Fibroblast of skin of back (primary cell): ENCODE measurements around the gene UBE2Q2.
A peak's percentile ranks its signal among the peaks of the same experiment; 100 is the strongest.
"Not testable (repeated sequence)": the region's sequence is repeated elsewhere in the genome, so short reads cannot be mapped to it uniquely, and the experiment has no call there.

ENCODE experiments used
- DNase-seq: peaks from one replicate; pipeline ENCODE4 v3.0.0-alpha.2; 2013

The UBE2Q2 gene

DNA sequence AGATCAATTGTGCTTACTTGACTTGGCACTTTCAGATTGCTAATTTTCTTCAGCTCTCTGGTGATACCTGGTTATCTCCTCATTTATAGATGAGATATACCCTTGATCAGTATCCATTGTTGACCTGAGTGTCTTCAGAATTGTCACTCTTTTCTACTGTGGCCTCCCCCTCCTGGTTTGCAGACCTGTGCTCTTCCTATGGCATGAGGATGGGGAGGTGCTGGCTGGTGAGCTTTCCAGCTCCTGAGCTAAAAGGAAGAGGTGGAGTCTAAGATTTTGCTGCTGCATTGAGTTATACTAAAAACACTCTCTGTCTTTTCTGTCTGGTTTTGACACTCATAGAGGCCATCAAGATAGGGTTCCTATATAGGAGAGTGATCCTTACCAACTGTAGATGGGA, 23.7 kb downstream of the UBE2Q2 start:
- DNase-seq: no peak

DNA sequence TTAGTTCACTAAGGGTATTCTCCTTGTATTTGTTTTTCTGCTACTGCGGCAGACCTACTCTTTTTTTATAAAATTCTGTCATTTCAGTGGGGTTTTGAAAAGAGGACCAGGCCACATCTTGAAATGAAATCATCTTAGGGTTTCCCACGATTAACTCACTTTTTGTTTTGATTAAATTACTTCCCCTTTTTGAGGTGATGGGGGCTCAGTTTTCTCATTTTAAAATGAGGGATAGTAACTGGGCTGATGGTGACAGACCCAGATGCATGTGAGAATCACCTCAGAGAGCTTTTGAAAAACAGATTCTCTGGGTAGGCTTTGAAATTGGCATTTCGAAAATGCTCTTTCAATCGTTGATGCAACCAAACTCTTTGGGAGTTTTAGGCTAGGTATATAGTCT, 24.2 kb downstream of the UBE2Q2 start:
- no peak for DNase-seq

DNA sequence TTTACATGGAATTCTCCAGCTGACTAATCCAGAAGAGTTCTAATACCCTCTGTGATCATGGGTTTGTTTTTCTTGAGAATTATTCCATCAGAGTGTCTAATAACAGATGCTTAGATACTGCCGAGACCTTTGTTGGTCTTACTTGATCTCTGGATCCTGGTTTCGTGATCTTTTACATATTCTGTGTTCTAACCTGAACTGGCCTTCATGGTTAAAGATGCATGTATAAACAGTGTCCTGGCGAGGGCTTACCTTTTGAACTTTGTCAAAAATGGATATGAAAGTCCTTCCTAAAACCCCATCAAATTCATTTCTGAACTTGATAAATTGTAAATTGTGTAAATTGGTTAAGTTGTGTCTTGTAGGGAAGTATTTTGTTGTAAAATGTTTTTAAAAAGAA, 24.8 kb downstream of the UBE2Q2 start:
- DNase-seq: no peak

DNA sequence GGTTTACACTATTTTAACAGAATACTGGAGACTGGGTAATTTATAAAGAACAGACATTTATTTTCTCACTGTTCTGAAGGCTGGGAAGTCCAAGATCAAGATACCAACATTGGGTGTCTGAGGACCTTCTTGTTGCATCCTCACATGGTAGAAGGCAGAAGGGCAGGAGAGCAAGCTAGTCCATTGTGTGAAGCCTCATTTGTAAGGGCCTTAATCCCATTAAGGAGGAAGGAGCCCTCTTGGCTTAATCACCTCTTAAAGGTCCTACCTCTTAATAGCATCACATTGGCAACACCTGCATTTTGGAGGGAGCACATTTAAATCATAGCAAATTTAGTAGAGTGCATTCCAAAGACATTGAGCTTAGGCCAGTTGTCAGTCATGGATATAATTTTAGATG, 26.2 kb downstream of the UBE2Q2 start:
- DNase-seq: no peak

DNA sequence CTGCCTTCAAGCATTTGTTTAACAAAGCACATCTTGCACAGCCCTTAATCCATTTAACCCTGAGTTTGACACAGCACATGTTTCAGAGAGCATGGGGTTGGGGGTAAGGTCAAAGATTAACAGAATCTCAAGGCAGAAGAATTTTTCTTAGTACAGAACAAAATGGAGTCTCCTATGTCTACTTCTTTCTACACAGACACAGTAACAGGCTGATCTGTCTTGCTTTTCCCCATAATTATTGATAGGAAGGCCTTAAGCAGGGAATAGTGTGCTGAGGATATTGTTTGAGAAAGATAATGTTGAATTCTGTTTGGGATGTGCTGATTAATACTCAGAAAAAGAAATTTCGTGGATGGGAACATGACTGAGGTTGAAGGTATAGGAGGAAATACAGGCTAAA, 28.3 kb downstream of the UBE2Q2 start:
- not testable (repeated sequence) for DNase-seq

DNA sequence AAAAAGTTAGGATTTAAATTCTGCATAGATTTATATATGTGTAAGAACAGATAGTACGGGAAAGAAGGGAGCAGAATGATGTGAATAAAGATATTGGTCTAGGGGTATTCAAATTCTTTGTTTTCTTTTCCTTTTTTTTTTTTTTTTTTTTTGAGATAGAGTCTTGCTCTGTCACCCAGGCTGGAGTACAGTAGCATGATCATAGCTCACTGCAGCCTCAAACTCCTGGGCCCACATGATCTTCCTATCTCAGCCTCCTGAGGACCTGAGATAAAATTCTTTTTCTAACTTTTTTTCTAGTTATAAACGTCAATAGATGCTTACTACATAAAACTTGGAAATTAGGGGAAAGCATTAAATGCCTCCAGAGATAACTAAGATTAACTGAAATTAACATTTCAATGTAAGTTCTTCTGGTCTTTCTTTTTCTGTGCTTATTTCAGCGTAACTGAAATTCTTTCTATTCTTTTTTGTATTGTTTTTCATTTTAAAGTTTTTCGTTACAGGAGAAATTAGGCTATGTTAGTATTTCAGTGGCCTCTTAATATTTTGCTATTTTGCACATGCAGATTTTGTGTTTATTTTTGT, 29.2 kb downstream of the UBE2Q2 start:
- DNase-seq: no peak

DNA sequence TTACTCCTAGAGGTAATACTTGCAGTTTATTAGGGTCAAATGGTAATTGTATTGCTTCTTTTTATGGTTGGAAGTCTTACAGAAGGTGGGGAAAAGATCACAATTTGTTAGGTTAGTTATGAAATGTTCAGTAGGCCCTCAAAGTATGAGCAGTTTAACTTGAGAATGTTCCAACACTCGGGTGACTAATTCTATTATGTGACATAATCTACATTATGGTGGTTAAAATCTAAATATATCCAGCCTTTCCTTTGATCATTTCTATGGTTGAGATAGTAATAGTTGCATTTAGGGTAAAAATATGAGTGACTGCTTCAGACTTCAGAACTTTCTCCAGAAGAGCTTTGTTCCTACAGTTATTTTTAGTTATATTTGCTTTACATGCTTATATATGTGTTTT, 40.8 kb downstream of the UBE2Q2 start:
- peak; percentile 68 for DNase-seq

DNA sequence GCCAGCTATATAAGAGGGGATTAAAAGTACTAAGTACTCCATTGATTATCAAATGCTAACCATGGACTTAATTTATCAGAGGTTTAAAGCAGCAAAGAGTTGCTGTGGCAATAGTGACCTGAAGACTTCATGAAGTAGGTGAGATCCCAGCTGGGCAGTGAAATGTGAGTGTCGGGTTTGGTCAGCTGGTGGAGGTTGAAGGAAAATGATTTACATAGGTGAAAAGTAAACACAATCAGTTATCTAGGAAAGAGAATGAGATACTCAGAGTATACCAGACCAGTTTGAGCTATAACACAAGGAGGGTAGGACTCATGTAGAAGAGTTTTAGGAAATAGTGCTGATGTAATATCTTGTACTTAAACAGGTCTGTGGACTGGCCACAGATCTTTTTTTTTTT, 43.9 kb downstream of the UBE2Q2 start:
- DNase-seq: no peak

DNA sequence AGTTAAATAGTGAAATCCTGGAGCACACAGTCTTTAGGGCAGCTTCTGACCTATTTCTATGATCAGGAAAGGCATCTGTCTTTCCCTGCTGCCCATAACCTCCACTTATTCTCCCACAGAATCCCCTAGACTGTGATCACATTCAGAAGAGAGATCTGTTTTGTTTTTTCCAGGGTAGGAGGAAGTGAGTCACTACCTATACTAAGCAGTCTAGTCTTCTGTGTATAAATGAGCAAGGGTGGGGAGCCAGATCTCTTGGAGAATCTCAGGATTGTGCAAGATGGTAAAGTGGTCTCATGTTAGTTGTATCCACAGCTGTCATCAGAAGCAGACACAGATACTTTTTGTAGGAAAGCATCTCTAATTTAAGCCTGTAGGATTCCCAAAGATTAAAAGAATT, 48.6 kb downstream of the UBE2Q2 start:
- peak; percentile 85 for DNase-seq

DNA sequence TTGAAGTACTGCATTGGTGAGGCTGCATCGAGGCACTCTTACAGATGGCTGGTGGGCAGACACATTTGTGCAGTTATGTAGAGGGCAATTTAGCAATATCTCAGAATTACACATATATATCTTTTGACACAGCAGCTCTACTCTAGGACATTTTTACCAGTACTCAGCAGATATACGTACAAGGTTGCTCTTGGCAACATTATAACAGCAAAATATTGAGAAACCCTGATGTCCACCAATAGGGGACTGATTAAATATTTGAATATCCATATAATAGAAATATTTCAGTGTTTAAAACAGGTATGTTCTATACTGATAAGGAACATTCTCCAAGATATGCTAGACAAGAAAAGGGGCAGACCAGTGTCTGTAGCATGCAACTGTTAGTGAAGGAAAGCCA, 52.5 kb downstream of the UBE2Q2 start:
- DNase-seq: no peak

DNA sequence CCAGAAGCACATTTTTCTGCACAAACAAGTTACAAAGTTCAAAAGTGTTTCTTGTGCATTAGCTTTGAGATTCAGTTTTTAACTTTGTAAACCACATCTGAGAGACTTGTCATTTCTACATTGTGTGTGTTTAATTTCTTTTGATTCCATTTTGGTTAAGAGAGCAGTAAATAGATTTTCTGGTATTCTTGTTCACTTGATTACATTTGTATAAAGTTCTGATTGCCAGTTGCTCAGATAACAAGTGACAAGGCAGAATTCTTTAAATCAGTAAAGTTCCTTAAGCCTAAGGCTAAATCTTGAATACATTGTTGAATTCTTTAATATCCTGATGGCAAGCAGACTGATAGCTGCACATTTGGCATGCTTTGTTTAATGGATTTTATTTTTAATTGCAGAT, 57.3 kb downstream of the UBE2Q2 start:
- DNase-seq: no peak

DNA sequence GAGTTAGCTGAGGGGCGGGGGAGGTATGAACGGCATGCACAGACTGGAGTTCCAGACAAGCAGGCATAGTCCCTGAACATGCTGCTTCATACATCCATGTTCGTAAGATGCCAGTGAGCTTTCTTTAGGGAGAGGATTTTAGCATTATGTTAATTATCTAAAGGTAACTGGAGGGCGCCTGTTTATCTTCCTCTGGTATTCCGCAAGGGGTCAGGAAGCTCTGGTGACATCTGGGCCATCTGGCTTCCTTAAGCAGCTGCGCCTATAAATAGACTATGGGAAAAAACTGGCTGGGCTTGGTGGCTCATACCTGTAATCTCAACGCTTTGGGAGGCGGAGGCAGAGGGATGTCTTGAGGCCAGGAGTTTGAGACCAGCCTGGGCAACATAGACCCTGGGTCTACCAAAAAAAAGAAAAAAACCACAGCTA, 58.9 kb downstream of the UBE2Q2 start:
- no peak for DNase-seq

DNA sequence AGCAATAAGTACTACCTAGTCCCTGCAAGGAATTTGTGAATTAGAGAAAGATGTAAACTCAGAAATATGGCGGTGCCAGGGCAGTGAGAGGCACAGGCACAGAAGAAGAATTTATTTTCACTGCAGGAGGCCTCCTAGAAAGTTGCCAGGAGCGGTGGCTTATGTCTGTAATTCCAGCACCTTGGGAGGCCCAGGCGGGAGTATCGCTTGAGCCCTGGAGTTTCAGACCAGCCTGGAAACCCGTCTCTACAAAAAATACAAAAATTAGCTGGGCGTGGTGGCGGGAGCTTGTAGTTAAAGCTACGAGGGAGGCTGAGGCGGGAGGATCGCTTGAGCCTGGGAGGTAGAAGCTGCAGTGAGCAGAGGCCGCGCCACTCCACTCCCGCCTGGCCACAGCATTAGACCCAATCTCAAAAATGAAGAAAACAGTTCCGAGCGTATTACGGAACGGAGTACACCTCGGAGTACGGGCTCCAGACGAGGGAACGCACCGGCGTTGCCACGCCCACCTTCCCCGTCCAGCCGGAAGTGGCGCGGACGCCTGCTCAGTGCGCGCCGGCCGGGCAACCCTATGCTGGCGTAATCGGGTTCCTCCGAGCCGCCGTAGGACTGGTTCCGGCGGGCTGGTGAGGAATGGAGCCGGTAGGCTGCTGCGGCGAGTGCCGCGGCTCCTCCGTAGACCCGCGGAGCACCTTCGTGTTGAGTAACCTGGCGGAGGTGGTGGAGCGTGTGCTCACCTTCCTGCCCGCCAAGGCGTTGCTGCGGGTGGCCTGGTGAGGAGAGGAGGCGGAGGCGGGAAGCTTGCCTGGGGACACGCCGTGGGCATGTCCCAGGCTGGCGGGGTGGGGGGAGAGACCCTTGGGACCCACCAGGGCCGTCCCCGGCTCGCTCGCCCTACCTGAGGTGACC, 60.3 kb downstream of the UBE2Q2 start, which contains the start of gene FBXO22:
Gene FBXO22, plus strand, starts transcription at position 548 of the 909 bp plus-strand sequence. Its CDS starts 86 bp downstream, at position 634.
- peak; percentile 91 for DNase-seq

DNA sequence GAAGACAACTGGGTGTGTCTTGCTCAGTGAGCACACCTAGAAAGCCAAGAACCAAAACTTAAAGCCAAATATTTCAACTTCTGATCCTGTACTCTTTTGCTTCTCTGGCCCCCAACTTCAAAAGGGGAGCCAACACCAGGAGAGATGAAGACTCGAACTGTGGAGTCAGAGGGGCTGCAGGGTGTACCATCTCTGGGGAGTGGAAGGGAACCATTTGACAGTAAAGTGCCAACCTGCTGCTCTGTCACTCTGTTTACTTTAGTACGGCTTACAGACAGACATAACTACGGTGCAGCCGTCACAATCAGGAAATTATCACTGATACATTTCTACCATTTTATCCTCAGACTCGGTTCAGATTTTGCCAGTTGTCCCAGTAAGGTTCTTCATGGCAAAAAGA, 62.0 kb downstream of the UBE2Q2 start:
- no peak for DNase-seq

DNA sequence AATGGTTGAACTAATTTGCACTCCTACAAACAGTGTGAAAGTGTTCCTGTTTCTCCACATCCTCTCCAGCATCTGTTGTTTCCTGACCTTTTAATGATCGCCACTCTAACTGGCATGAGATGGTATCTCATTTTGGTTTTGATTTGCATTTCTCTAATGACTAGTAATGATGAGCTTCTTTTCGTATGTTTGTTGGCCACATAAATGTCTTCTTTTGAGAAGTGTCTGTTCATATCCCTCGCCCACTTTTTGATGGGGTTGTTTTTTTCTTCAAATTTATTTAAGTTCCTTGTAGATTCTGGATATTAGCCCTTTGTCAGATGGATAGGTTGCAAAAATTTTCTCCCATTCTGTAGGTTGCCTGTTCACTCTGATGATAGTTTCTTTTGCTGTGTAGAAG, 67.1 kb downstream of the UBE2Q2 start:
- not testable (repeated sequence) for DNase-seq

DNA sequence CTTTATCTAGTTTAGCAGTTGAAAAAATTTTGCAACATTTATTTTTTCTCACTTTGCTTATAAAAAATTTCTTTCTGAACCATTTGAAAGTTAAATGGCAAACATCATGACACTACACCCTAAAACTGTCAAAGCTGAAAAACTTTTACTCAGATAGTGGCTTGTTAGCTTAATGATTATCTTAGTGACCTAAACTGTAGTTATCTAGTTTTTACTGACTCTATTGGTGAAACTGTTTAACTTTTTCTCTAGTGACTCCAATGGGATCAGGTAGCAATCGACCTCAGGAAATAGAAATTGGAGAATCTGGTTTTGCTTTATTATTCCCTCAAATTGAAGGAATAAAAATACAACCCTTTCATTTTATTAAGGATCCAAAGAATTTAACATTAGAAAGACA, 73.7 kb downstream of the UBE2Q2 start:
- no peak for DNase-seq

DNA sequence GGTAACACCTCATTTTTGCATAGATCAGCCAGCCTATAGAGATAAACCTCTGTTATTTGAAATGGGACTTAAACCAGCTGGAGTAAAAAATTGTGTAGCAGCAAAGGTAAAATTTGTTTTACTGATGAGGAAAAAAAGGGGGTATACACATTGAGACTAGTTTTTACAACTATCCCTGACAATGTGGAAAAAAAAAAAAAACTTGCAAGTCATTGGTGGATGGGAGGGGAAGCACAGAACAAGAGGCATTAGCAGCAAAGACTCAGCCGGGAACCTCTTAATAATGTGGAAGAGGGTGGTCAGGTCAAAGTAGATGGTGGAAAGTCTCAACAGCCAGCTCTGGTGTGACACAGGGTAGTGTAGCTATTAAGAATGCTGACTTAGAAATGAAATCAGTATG, 74.9 kb downstream of the UBE2Q2 start:
- no peak for DNase-seq

DNA sequence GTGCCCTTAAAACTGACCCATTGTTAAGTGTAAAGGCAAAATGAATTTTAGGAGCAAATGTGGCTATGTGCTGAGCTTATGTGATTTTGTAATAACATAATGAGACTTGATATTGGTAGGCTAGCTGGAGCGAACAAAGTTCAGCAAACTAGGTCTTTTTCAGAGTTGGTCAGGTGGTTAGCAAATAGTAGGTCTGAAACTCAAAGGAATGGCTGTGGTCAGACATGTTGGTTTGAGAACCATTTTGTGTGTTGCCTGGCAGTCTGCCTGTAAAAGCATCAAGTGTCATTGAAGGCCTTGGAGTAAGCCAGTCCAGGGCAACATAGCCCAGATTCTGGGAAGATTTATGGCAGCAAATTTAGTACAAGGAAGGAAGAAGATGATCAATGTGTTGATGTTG, 76.8 kb downstream of the UBE2Q2 start:
- DNase-seq: peak; percentile 25

DNA sequence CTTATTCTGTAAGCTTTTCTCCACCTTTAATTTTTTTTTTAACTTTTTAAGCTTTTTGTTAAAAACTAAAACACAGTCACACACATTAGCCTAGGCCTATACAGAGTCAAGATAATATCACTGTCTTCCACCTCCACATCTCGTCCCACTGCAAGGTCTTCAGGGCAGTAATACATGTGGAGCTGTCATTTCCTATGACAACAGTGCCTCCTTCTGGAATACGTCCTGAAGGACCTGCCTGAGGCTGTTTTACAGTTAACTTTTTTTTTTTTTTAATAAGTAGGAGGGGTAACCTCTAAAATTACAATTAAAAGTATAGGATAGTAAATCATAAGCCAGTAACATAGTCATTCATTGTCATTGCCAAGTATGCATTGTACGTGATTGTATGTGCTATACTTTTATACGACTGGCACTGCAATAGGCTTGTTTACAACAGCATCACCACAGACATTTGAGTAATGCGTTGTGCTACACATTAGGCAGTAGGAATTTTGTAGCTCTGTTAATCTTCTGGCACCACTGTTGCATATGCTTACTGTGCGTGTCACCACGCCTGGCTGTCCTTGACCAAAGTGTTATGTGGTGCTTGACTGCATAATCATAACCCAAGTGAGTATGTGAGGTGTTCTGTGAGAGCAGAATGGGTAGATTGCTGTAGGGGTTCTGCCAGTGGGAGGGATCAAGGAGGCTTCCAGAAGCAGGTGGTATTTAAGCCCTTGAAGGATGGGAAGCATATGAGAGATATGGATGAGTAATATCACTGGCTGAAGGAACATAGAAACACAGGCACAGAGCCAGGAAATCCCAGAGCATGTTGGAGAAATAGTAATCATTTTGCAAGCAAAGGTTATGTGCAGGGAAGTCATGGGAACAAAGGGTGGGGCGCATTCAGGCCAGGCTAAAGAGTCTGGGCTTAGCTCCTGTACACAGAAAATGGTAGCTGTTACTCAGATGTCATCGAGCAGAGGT, 78.8 kb downstream of the UBE2Q2 start:
- peak; percentile 56 for DNase-seq

DNA sequence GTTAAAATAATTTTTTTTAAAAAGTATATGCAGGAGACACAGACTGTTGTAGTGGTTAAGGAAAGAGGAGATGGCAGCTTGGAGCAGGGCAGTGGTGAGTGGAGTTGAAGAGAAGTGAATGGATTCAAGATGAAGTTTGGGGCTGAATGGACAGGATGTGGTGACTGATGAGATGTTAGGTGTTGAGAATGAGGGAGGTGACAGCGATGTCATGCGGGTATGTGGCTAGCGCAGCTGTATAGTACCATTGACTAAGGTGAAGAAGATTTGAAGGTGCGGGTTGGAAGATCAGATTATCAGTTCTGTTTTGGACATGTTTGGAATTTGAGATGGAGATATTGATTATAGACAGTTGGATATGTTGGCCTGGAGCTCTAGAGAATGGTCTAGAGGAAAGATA, 80.5 kb downstream of the UBE2Q2 start:
- no peak for DNase-seq

DNA sequence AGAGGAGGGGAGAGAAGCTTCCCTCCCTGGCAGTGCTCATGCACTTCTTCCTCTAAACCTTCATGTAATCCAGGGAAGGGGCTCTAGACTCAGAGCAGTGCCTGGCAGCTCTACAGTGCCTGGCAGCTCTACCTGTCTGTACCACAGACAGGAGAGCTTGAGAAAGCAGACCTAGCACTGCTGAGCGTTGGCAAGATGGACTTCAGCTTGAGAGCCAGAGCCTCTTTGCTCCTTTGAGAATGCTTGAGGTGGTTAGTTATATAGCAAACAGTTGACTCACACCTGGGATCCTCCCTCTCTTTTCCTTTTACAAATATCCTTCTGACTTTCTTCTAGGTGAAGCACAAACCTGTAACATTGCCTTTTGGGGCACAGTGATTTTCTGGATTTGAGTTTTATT, 81.3 kb downstream of the UBE2Q2 start:
- no peak for DNase-seq

DNA sequence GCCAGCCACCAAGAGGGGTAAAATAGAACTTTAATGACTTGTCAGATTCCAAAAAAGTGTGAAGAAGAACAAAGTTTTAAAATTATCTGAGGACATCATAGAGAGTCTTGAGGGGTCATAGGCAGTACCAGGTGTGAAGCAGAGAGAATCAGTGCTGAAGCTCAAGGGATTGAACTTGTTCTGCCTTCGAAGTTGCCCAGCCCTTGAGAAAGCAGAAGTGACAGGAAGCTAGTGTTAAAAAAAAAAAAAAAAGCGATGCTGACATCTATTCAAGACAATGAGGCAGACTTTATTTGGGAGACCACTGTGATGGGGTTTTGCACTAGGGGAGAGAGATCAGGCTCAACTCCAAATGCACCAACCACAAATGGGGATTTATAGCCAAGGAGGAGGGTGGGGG, 82.2 kb downstream of the UBE2Q2 start:
- DNase-seq: no peak

DNA sequence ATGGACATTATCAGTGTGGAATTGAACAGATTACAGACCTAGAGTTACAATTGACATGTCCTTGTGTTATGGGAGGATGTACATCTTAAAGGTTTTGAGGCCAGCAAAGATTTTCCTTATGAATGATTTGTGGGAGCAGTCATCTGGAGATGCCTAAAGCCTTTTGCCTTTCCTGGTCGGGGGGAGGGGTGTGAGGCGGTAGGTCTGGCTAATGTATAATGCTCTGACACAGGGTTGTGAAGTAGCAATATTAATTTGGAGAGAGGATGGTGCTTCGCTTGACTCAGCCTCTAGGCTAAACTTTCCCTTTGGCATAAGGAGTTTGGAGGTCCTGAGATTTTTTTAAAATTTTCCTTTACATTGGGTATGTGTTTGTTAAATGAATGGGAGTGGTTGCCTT, 83.7 kb downstream of the UBE2Q2 start:
- DNase-seq: no peak
